ENCODE data around the gene CCR2.
A peak's percentile ranks its signal among the peaks of the same experiment; 100 is the strongest.

The CCR2 gene

DNA sequence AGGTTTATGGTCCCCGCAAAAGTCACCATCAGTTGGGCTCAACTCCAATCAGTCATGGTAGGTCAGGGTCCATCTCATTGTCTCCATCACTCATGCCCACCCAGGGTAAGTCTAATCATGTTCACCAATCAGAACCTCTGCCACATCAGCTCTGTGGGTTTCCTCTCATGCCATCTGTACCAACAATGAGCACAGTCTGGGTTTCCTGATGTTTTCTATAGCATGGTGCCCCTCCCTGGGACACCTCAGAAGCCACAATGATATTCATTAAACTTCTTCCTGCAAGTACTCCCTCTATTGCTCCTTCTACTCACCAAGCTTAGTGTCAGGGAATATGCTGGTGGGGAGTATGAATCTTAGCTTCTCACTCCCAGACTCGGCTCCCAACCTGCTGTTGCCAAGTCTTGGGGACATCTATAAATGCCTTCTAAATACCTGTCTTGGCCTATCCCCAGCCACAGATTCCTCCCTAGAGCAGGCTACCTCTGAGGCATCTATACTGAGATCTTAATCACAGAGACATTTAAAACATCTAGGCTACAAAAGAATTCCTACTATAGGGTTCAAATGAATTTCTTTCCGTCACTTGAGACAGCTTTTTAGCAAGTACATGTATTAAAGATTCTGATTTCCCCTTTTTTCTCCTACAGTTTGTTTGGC is 5.0 kb upstream of the CCR2 start:
- H3K4me1 Mint-ChIP-seq, result peaks cover 60% of the 10 kb centered on the region
- ATAC-seq, result no peak
- H3K9me3 Mint-ChIP-seq, result peaks cover 3% of the 10 kb centered on the region
- no peaks in the 10 kb centered on the region for H3K27me3 Mint-ChIP-seq
- no peak overlapping the region for H3K4me3 Mint-ChIP-seq
- peak overlapping the region; percentile 58 for H3K27ac Mint-ChIP-seq
- no peaks in the 10 kb centered on the region for H3K36me3 Mint-ChIP-seq

DNA sequence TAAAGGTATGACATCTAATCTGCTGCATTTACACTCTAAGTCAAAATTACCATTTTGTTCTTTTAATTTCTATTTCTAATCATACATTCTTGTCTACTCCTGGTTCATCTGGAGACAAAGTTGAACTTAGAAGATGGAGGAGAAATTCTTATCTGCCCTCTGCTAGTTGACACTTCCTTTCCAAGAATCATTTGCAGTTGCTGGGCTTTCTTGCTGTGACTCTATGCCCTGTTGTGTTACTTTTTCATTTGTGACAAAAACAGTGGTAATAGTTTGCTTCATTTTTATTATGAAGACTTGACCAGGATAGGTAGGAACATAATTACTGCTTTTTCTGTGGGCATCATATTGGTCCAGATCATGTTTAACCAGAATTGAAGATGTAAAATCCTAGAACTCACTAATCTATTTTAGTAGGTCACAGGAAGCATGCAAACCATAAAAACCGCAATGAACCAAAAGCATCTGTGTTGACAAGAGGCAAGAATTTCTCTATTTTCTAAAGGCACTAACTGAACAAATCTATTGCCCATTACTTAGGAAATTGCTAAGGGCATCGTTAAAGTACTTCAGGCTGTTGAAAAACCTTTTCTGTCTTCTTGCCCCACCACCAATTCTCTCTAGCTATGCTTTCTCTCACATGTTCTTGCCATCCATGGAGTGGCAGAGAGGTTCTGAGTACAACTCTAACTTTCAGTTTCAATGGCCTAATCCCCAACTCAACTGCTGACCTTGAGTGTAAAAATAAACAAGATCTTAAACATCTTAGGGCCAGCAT is 4.2 kb upstream of the CCR2 start:
- Mint-ChIP-seq H3K4me3 (no peak overlapping the region), H3K36me3 (no peaks in the 10 kb centered on the region), H3K4me1 (peaks cover 67% of the 10 kb centered on the region), H3K27ac (peak overlapping the region; percentile 58), H3K27me3 (no peaks in the 10 kb centered on the region), H3K9me3 (no peaks in the 10 kb centered on the region)
- peak; percentile 62 for ATAC-seq

- H3K4me3 Mint-ChIP-seq, result no peak overlapping the region
- no peaks in the 10 kb centered on the region for H3K27me3 Mint-ChIP-seq
- peaks cover 72% of the 10 kb centered on the region for H3K4me1 Mint-ChIP-seq
- H3K27ac Mint-ChIP-seq, result peak overlapping the region; percentile 58
- H3K9me3 Mint-ChIP-seq, result no peaks in the 10 kb centered on the region
- no peaks in the 10 kb centered on the region for H3K36me3 Mint-ChIP-seq
- no peak for ATAC-seq
Observed at GRCh38 chr3:46350262-46350565, 3.7 kb upstream of the CCR2 start.

GRCh38 chr3:46351646-46352045 is 2.3 kb upstream of the CCR2 start:
- Mint-ChIP-seq H3K4me1 (peaks cover 77% of the 10 kb centered on the region), H3K4me3 (no peak overlapping the region), H3K9me3 (no peaks in the 10 kb centered on the region), H3K27ac (peak overlapping the region; percentile 31), H3K36me3 (no peaks in the 10 kb centered on the region), H3K27me3 (no peaks in the 10 kb centered on the region)
- ATAC-seq, result no peak

DNA sequence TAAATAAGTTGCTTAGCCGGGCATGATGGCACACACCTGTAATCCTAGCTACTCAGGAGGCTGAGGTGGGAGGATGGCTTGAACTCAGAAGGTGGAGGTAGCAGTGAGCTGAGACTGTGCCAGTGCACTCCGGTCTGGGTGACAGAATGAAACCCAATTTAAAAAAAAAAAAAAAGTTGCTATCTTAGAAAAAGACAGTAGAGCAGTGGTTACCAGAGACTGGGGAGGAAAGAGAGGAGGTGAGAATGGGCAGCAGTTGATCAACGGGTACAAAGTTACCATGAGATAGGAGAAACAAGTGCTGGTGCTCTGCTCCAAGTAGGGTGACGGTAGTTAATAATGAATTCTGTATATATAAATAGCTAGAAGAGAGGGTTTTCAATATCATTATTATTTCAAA is 821 bp upstream of the CCR2 start:
- Mint-ChIP-seq H3K4me1 (peaks cover 84% of the 10 kb centered on the region), H3K36me3 (peaks cover 5% of the 10 kb centered on the region), H3K9me3 (no peaks in the 10 kb centered on the region), H3K4me3 (no peak overlapping the region), H3K27ac (no peak overlapping the region), H3K27me3 (no peaks in the 10 kb centered on the region)
- ATAC-seq, result no peak

GRCh38 chr3:46354478-46354877 is 567 bp downstream of the CCR2 start:
- ATAC-seq, result no peak
- no peaks in the 10 kb centered on the region for H3K9me3 Mint-ChIP-seq
- no peaks in the 10 kb centered on the region for H3K27me3 Mint-ChIP-seq
- peak overlapping the region; percentile 55 for H3K4me3 Mint-ChIP-seq
- peak overlapping the region; percentile 67 for H3K27ac Mint-ChIP-seq
- peaks cover 75% of the 10 kb centered on the region for H3K4me1 Mint-ChIP-seq
- peaks cover 5% of the 10 kb centered on the region for H3K36me3 Mint-ChIP-seq

- peaks cover 5% of the 10 kb centered on the region for H3K36me3 Mint-ChIP-seq
- H3K27me3 Mint-ChIP-seq, result no peaks in the 10 kb centered on the region
- H3K9me3 Mint-ChIP-seq, result no peaks in the 10 kb centered on the region
- H3K27ac Mint-ChIP-seq, result peak overlapping the region; percentile 67
- peaks cover 75% of the 10 kb centered on the region for H3K4me1 Mint-ChIP-seq
- no peak for ATAC-seq
- no peak overlapping the region for H3K4me3 Mint-ChIP-seq
Observed at GRCh38 chr3:46354984-46355383, 1.1 kb downstream of the CCR2 start.

DNA sequence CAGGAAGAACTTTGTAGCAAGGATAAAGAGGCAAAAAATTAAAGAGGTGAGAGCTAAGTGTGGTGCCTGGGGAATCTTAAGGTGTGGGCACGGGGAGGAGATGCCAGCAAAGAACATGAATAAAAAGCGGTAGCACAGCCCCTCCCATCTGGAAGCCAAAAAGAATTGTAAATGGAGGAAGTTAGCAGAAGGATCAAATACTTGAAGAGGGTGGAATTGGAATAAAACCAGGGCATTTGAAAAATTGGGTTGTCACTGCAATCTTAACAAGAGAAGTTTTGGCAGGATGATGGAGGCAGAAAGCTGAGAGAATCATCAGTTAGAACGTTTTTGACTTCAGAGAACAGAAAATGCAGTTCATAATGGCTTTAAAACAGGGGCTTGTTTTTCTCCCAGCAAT is 2.4 kb downstream of the CCR2 start:
- Mint-ChIP-seq H3K27me3 (no peaks in the 10 kb centered on the region), H3K4me3 (no peak overlapping the region), H3K9me3 (no peaks in the 10 kb centered on the region), H3K4me1 (peaks cover 77% of the 10 kb centered on the region), H3K27ac (no peak overlapping the region), H3K36me3 (peaks cover 5% of the 10 kb centered on the region)
- ATAC-seq, result no peak

DNA sequence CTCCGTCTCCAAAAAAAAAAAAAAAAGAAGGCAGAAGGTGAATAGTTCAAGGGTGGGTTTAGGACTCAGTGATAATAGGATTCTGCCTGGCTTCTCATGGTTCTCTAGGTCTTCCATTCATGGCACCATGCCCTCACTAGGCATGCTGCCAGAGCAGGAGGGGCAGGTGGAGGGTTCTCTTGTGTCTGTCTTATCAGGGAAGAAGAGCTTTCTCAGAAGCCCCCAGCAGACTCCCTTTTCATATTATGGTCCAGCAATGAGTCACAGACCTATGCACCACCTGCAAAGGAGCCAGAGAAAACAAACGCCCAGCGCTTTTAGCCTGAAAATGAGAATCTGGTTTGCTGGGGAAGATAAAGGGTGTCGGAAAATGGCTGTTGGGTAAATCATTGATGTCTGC is 3.0 kb downstream of the CCR2 start:
- no peaks in the 10 kb centered on the region for H3K27me3 Mint-ChIP-seq
- H3K36me3 Mint-ChIP-seq, result peaks cover 5% of the 10 kb centered on the region
- peaks cover 77% of the 10 kb centered on the region for H3K4me1 Mint-ChIP-seq
- H3K27ac Mint-ChIP-seq, result no peak overlapping the region
- H3K4me3 Mint-ChIP-seq, result no peak overlapping the region
- H3K9me3 Mint-ChIP-seq, result no peaks in the 10 kb centered on the region
- ATAC-seq, result no peak

- Mint-ChIP-seq H3K27me3 (no peaks in the 10 kb centered on the region), H3K4me1 (peaks cover 65% of the 10 kb centered on the region), H3K27ac (no peak overlapping the region), H3K4me3 (no peak overlapping the region), H3K36me3 (peaks cover 5% of the 10 kb centered on the region), H3K9me3 (no peaks in the 10 kb centered on the region)
- no peak for ATAC-seq
Observed at GRCh38 chr3:46358466-46358865, 4.6 kb downstream of the CCR2 start.

DNA sequence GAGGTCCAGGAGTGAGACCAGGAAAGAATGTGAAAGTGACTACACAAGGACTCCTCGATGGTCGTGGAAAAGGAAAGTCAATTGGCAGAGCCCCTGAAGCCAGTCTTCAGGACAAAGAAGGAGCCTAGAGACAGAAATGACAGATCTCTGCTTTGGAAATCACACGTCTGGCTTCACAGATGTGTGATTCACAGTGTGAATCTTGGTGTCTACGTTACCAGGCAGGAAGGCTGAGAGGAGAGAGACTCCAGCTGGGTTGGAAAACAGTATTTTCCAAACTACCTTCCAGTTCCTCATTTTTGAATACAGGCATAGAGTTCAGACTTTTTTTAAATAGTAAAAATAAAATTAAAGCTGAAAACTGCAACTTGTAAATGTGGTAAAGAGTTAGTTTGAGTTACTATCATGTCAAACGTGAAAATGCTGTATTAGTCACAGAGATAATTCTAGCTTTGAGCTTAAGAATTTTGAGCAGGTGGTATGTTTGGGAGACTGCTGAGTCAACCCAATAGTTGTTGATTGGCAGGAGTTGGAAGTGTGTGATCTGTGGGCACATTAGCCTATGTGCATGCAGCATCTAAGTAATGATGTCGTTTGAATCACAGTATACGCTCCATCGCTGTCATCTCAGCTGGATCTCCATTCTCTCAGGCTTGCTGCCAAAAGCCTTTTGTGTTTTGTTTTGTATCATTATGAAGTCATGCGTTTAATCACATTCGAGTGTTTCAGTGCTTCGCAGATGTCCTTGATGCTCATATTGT is 6.0 kb downstream of the CCR2 start:
- peak; percentile 74 for ATAC-seq
- Mint-ChIP-seq H3K9me3 (no peaks in the 10 kb centered on the region), H3K27me3 (no peaks in the 10 kb centered on the region), H3K4me3 (no peak overlapping the region), H3K4me1 (peaks cover 51% of the 10 kb centered on the region), H3K27ac (no peak overlapping the region), H3K36me3 (peaks cover 5% of the 10 kb centered on the region)

GRCh38 chr3:46360907-46361306 is 7.0 kb downstream of the CCR2 start:
- H3K9me3 Mint-ChIP-seq, result no peaks in the 10 kb centered on the region
- peaks cover 5% of the 10 kb centered on the region for H3K36me3 Mint-ChIP-seq
- H3K27ac Mint-ChIP-seq, result no peak overlapping the region
- no peaks in the 10 kb centered on the region for H3K27me3 Mint-ChIP-seq
- H3K4me1 Mint-ChIP-seq, result peaks cover 43% of the 10 kb centered on the region
- ATAC-seq, result no peak
- no peak overlapping the region for H3K4me3 Mint-ChIP-seq

DNA sequence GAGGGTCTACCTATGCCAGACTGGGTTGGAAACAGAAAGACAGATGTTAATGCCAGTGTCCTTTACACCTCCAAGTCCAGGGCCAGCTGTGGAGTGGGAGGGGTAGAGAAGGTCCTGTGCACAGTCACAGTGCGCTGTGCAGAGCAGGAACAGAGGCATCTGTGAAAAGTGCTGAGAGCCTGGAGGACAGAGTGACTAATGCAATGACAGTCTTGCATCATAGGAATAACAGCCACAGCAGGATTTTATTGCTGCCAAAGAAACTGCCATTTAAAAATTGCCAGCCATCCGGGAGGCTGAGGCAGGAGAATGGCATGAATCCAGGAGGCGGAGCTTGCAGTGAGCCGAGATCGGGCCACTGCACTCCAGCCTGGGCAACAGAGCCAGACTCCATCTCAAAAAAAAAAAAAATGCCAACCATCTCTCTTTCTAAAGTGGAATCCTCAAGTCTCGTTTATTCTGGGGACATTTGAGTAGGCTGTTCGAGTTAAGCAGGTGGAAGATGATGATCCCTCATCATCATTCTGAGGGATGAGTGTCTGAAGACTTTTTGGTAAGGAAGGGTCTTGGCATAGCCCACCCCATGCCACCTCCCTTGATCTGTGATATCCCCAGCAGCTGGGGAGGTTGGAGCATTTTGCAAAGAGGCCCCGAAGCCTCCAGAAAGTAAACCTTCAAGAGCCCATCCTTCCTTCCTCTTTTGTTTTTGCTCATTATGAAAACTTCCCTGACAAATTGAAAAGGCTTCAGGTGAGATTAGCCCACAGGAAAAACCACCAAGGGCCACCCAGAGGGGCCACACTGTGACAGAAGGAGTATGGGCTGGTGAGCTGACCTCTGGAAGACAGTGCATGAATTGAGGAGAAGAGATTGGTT is 7.7 kb downstream of the CCR2 start:
- H3K27ac Mint-ChIP-seq, result peak overlapping the region; percentile 33
- peak; percentile 52 for ATAC-seq
- H3K36me3 Mint-ChIP-seq, result peaks cover 5% of the 10 kb centered on the region
- H3K4me3 Mint-ChIP-seq, result no peak overlapping the region
- no peaks in the 10 kb centered on the region for H3K27me3 Mint-ChIP-seq
- H3K9me3 Mint-ChIP-seq, result no peaks in the 10 kb centered on the region
- peaks cover 37% of the 10 kb centered on the region for H3K4me1 Mint-ChIP-seq

DNA sequence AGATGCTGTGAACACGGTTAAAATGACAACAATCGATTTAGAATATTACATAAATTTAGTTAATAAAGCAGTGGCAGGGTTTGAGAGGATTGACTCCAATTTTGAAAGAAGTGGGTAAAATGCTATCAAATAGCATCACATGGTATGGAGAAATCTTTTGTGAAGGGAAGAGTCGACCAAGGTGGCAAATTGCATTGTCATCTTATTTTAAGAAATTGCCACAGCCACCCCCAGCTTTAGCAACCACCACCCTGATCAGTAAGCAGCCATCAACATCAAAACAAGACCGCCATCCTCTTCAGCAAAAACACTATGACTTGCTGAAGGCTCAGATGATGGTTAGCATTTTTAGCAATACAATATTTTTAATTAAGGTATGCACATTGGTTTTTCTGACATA is 11.1 kb downstream of the CCR2 start:
- no peaks in the 10 kb centered on the region for H3K9me3 Mint-ChIP-seq
- no peaks in the 10 kb centered on the region for H3K36me3 Mint-ChIP-seq
- ATAC-seq, result no peak
- no peak overlapping the region for H3K27ac Mint-ChIP-seq
- no peaks in the 10 kb centered on the region for H3K27me3 Mint-ChIP-seq
- peaks cover 31% of the 10 kb centered on the region for H3K4me1 Mint-ChIP-seq
- no peak overlapping the region for H3K4me3 Mint-ChIP-seq
